ENCODE measurements around the gene MXD3.
"Not testable (repeated sequence)": the region's sequence is repeated elsewhere in the genome, so short reads cannot be mapped to it uniquely, and the experiment has no call there.

Gene MXD3

GRCh38 chr5:177260961-177261360 lies 50.7 kb downstream of the MXD3 start:
- no peak for DNase-seq

DNA sequence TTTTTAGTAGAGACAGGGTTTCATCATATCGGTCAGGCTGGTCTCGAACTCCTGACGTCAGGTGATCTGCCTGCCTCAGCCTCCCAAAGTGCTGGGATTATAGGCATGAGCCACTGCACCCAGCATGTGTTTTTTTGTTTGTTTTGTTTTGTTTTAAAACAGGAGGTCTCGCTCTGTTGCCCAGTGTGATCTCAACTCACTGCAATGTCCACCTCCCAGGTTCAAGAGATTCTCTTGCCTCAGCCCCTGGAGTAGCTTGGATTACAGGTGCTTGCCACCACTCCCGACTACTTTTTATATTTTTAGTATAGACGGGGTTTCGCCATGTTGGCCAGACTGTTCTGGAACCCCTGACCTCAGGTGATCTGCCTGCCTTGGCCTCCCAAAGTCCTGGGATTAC lies 53.0 kb downstream of the MXD3 start:
- DNase-seq: not testable (repeated sequence)
